ENCODE measurements around the gene DIP2C. TPM values are rescaled to one million over a fixed set of nuclear protein-coding genes. Genes with fewer than 3 reads are reported as not detected.

The DIP2C gene
- total RNA-seq, 1 experiment from 2014 or later = 8.1 TPM

GRCh38 chr10:391305-391704 lies 298.2 kb downstream of the DIP2C start:
- in situ Hi-C loops (cut with HindIII; ENCODE audit: low pct_unique_long_range_greater_than_20kb, low sequenced_read_pairs) = no loop called here
- DNase-seq (ENCODE audit: low read depth, low spot score) = no peak

GRCh38 chr10:390449-391100 lies 298.9 kb downstream of the DIP2C start:
- no peak for DNase-seq (ENCODE audit: low read depth, low spot score)
- in situ Hi-C loops (cut with HindIII; ENCODE audit: low pct_unique_long_range_greater_than_20kb, low sequenced_read_pairs) = no loop called here

GRCh38 chr10:389836-390448 lies 299.5 kb downstream of the DIP2C start:
- in situ Hi-C loops (cut with HindIII; ENCODE audit: low pct_unique_long_range_greater_than_20kb, low sequenced_read_pairs) = no loop called here
- no peak for DNase-seq (ENCODE audit: low read depth, low spot score)

- in situ Hi-C loops (cut with HindIII; ENCODE audit: low pct_unique_long_range_greater_than_20kb, low sequenced_read_pairs) = no loop called here
- no peak for DNase-seq (ENCODE audit: low read depth, low spot score)
Measured at GRCh38 chr10:389261-389790, 300.1 kb downstream of the DIP2C start.

- no peak for DNase-seq (ENCODE audit: low read depth, low spot score)
- in situ Hi-C loops (cut with HindIII; ENCODE audit: low pct_unique_long_range_greater_than_20kb, low sequenced_read_pairs) = no loop called here
Measured at GRCh38 chr10:388661-389045, 300.8 kb downstream of the DIP2C start.

GRCh38 chr10:387909-388660 lies 301.4 kb downstream of the DIP2C start:
- DNase-seq (ENCODE audit: low read depth, low spot score) = no peak
- in situ Hi-C loops (cut with HindIII; ENCODE audit: low pct_unique_long_range_greater_than_20kb, low sequenced_read_pairs) = no loop called here

- DNase-seq (ENCODE audit: low read depth, low spot score) = no peak
- in situ Hi-C loops (cut with HindIII; ENCODE audit: low pct_unique_long_range_greater_than_20kb, low sequenced_read_pairs) = no loop called here
Measured at GRCh38 chr10:387593-387891, 301.9 kb downstream of the DIP2C start.

- in situ Hi-C loops (cut with HindIII; ENCODE audit: low pct_unique_long_range_greater_than_20kb, low sequenced_read_pairs) = no loop called here
Measured at GRCh38 chr10:386771-387592, 302.5 kb downstream of the DIP2C start.

GRCh38 chr10:385571-386300 lies 303.7 kb downstream of the DIP2C start:
- in situ Hi-C loops (cut with HindIII; ENCODE audit: low pct_unique_long_range_greater_than_20kb, low sequenced_read_pairs) = no loop called here
- no peak for DNase-seq (ENCODE audit: low read depth, low spot score)

More at GRCh38 chr10:386771-387592, 302.5 kb downstream of the DIP2C start:
- no peak for DNase-seq (ENCODE audit: low read depth, low spot score)

- in situ Hi-C loops (cut with HindIII; ENCODE audit: low pct_unique_long_range_greater_than_20kb, low sequenced_read_pairs) = no loop called here
- DNase-seq (ENCODE audit: low read depth, low spot score) = no peak
Measured at GRCh38 chr10:384538-385305, 304.7 kb downstream of the DIP2C start.

- in situ Hi-C loops (cut with HindIII; ENCODE audit: low pct_unique_long_range_greater_than_20kb, low sequenced_read_pairs) = no loop called here
Measured at GRCh38 chr10:383519-383918, 305.9 kb downstream of the DIP2C start.

GRCh38 chr10:381805-382204 lies 307.7 kb downstream of the DIP2C start:
- in situ Hi-C loops (cut with HindIII; ENCODE audit: low pct_unique_long_range_greater_than_20kb, low sequenced_read_pairs) = no loop called here
- DNase-seq (ENCODE audit: low read depth, low spot score) = no peak

More at GRCh38 chr10:383519-383918, 305.9 kb downstream of the DIP2C start:
- no peak for DNase-seq (ENCODE audit: low read depth, low spot score)

- DNase-seq (ENCODE audit: low read depth, low spot score) = no peak
- in situ Hi-C loops (cut with HindIII; ENCODE audit: low pct_unique_long_range_greater_than_20kb, low sequenced_read_pairs) = no loop called here
Measured at GRCh38 chr10:381346-381745, 308.1 kb downstream of the DIP2C start.

GRCh38 chr10:380313-380940 lies 309.0 kb downstream of the DIP2C start:
- no peak for DNase-seq (ENCODE audit: low read depth, low spot score)

GRCh38 chr10:378930-379704 lies 310.4 kb downstream of the DIP2C start:
- DNase-seq (ENCODE audit: low read depth, low spot score) = no peak
- in situ Hi-C loops (cut with HindIII; ENCODE audit: low pct_unique_long_range_greater_than_20kb, low sequenced_read_pairs) = no loop called here

More at GRCh38 chr10:380313-380940, 309.0 kb downstream of the DIP2C start:
- in situ Hi-C loops (cut with HindIII; ENCODE audit: low pct_unique_long_range_greater_than_20kb, low sequenced_read_pairs) = no loop called here

Data from SK-MEL-5 (cell line).